HEK293T (cell line): ENCODE results near the gene SETD1B.

Experiments
- ARNT ChIP-seq: fragments of 450-650 bp; IDR thresholded peaks from 2 replicates; pipeline ENCODE4 v1.6.1; 2017; ENCODE audit warnings: mild to moderate bottlenecking
- BHLHE40 ChIP-seq: fragments of 450-650 bp; IDR thresholded peaks from 2 replicates; pipeline ENCODE4 v1.6.1; 2016; ENCODE audit warnings: mild to moderate bottlenecking, moderate library complexity, borderline replicate concordance
- CTBP1 ChIP-seq: fragments of 450-650 bp; IDR thresholded peaks from 2 replicates; pipeline ENCODE4 v1.6.1; 2016; ENCODE audit warnings: borderline replicate concordance
- ELF4 ChIP-seq: fragments of 450-650 bp; IDR thresholded peaks from 2 replicates; pipeline ENCODE4 v1.6.1; 2017; ENCODE audit warnings: antibody characterized with exemption
- FOXA1 ChIP-seq: fragments of 450-650 bp; IDR thresholded peaks from 2 replicates; pipeline ENCODE4 v1.6.1; 2016; ENCODE audit warnings: mild to moderate bottlenecking
- FOXK2 ChIP-seq: fragments of 450-650 bp; IDR thresholded peaks from 2 replicates; pipeline ENCODE4 v1.6.1; 2016; ENCODE audit warnings: mild to moderate bottlenecking
- FOXM1 ChIP-seq: fragments of 450-650 bp; IDR thresholded peaks from 2 replicates; pipeline ENCODE4 v1.6.1; 2017; ENCODE audit warnings: mild to moderate bottlenecking, borderline replicate concordance
- HDGF ChIP-seq: fragments of 450-650 bp; IDR thresholded peaks from 2 replicates; pipeline ENCODE4 v1.6.1; 2017; ENCODE audit warnings: antibody characterized with exemption, borderline replicate concordance
- LEF1 ChIP-seq: fragments of 450-650 bp; IDR thresholded peaks from 2 replicates; pipeline ENCODE4 v1.6.1; 2017; ENCODE audit warnings: mild to moderate bottlenecking, borderline replicate concordance
- NFRKB ChIP-seq: fragments of 450-650 bp; IDR thresholded peaks from 2 replicates; pipeline ENCODE4 v1.6.1; 2016; ENCODE audit warnings: mild to moderate bottlenecking, moderate library complexity
- PKNOX1 ChIP-seq: fragments of 450-650 bp; IDR thresholded peaks from 2 replicates; pipeline ENCODE4 v1.6.1; 2016
- SP1 ChIP-seq: fragments of 450-650 bp; IDR thresholded peaks from 2 replicates; pipeline ENCODE4 v1.6.1; 2017
- TARDBP ChIP-seq: fragments of 450-650 bp; IDR thresholded peaks from 2 replicates; pipeline ENCODE4 v1.6.1; 2016
- ZNF384 ChIP-seq: fragments of 450-650 bp; IDR thresholded peaks from 2 replicates; pipeline ENCODE4 v1.6.1; 2016

GRCh38 chr12:121766290-121767039 lies 37.3 kb upstream of the SETD1B start:
- TF ChIP-seq NFRKB (no peak), SP1 (no peak), ELF4 (no peak), LEF1 (no peak), TARDBP (no peak), PKNOX1 (no peak), ZNF384 (no peak), FOXK2 (no peak), BHLHE40 (no peak), FOXA1 (no peak), FOXM1 (no peak), CTBP1 (no peak), HDGF (no peak), ARNT (no peak)
